Kidney glomerular epithelial cell (primary cell): ENCODE results near the gene NUP214.

Source experiments
- DNase-seq: peaks from one replicate; lab custom pipeline; 2025; lab: John Stamatoyannopoulos, UW

NUP214 gene

DNA sequence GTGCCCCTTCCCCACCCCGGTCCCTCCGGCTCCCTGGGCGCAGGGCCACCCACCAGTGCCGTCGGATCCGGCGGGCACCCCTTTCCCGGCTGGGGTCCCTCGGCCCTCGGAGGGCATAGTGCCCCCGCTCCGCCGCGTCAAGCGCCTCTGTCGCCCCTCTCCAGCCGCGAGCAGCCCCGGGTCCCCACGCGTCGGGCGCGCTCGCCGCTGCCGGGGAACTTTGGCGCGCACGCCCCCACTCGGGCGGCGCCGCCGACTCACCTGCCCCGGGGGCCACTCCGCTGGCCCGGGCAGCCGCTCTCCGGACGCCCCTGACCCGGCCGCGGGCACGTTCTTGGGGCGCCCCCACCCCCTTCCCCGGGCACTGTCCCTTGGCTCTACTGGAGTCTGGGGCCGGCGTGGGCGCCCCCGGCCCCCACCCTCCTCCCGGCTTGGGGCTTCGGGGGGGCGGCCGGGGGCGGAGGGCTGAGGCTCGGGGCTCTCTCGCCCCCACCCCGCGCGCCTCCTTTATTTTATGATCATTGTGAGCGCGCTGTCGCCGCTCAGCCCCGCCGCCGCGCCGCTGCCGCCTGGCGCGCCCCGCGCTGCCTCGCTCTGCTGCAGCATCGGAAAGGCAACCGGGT lies 152.0 kb downstream of the NUP214 start:
- DNase-seq = no peak

GRCh38 chr9:131277910-131278701 lies 152.7 kb downstream of the NUP214 start:
- peak; percentile 55 for DNase-seq

GRCh38 chr9:131278702-131279111 lies 153.3 kb downstream of the NUP214 start:
- no peak for DNase-seq

DNA sequence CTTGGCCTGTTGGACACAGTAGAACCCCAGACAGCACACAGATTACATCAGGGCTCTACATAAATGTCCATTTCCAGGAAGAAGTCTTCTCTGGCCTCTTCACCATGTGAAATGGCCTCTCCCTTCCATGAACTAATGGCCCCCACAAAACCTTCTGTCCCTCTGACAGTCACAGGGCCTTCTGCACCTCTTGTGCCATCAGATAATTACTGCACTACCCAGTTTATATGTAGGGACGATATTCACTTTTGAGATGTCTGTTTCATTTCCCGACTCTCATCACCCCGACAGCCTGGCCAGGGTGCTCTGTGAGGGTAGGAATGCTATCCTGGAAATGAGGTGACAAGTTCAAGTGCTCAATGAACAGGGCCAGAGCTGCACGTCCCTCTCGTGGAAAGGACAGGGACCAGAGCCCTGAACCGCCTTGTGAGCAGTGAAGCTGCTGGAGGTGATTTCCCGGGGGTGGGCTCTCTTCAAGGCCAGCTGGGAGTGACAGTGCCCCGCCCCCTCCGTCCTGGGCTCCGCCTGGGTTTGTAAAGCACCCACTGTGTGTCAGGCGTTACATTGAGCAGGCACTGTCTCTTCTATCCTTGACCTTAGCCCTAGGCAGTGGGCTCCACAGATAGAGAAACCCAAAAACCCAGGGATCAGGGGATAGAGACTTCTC lies 153.9 kb downstream of the NUP214 start:
- no peak for DNase-seq

GRCh38 chr9:131279863-131280570 lies 154.6 kb downstream of the NUP214 start:
- DNase-seq = no peak

DNA sequence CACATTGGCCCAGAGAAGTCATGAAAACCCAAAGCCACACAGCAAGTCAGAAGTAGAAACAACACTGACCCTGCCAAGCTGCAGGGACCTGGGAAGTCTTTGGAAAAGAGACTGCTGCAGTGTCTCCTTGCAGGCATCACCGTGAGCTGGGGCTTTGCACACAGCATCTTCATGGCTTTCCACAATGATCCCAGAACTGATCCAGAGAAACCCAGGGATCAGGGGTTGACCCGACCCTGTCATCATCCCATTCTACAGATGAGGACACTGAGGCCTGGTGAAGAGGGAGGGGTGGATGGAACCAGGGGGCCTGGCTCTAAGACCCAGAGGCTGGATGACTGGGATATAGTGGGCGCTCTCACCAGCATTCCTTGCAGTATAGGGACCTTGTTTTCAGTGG lies 155.3 kb downstream of the NUP214 start:
- no peak for DNase-seq

- no peak for DNase-seq
These were observed 156.0 kb downstream of the NUP214 start for GRCh38 chr9:131281119-131281965.

DNA sequence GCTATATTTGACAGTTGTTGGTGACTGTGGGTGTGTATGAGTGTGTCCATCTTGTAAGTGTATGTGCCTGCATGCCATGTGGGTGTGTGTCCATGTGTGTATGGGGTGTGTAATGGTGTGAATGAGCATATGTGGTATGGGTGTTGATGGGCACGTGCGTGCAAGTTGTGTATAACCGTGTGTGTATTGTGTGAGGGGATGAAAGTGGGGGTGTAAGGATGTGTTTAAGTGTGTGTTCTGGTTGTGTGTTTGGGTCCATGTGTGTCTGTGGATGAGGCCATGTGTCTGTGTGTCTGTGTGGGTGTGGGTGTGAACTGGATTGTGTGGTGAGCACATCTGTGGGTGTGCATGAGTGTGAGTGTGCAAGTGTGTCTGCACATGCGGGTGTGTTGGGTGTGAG lies 156.8 kb downstream of the NUP214 start:
- no peak for DNase-seq

- no peak for DNase-seq
These were observed 157.5 kb downstream of the NUP214 start for GRCh38 chr9:131282688-131283422.
